Lower lobe of right lung (tissue), 2 donors: ENCODE measurements around the gene TENM3. TPM values are rescaled to one million over a fixed set of nuclear protein-coding genes. Genes with fewer than 3 reads are reported as not detected.

Experiments
- ATAC-seq, 2 donors: fragments of 200-7000 bp; cut with Tn5 transposase; one replicate each; pipeline ENCODE4 v1.9.1; 2020 to 2022; ENCODE audit warnings: mild to moderate bottlenecking in 2 of 2, moderate library complexity in 2 of 2
- DNase-seq: peaks from one replicate; pipeline ENCODE4 v3.0.0-alpha.2; 2020
- H3K27ac ChIP-seq: fragments of 200-600 bp; one replicate; pipeline ENCODE4 v1.8.0; 2022
- H3K27me3 ChIP-seq: fragments of 200-600 bp; one replicate; pipeline ENCODE4 v1.8.0; 2022; ENCODE audit warnings: low read depth
- H3K36me3 ChIP-seq: fragments of 200-600 bp; one replicate; pipeline ENCODE4 v1.8.0; 2022; ENCODE audit warnings: mild to moderate bottlenecking
- H3K4me1 ChIP-seq: fragments of 200-600 bp; one replicate; pipeline ENCODE4 v1.8.0; 2022
- H3K4me3 ChIP-seq: fragments of 200-600 bp; one replicate; pipeline ENCODE4 v1.8.0; 2022; ENCODE audit warnings: mild to moderate bottlenecking
- H3K9me3 ChIP-seq: fragments of 200-600 bp; one replicate; pipeline ENCODE4 v1.8.0; 2022
- CTCF ChIP-seq: fragments of 200-600 bp; IDR thresholded peaks from one replicate; pipeline ENCODE4 v1.8.0; 2022; ENCODE audit warnings: antibody characterized with exemption, mild to moderate bottlenecking
- intact Hi-C: fragments of 100-400 bp; cut with DNase I; formaldehyde crosslinking; loops from one replicate; pipeline ENCODE4 v1.11.0; 2022
- total RNA-seq: library from RNA; stranded (reverse); fragmentation: NEBNext Ultra II Directional; extraction: Animal tissue kit (Norgen Biotek cat#: 25700); gene quantifications from one replicate; pipeline ENCODE4 v1.2.1, GENCODE V29; 2021
- donor health status: DM: no; HTN: yes; CAD: no; lungs with severe emphysema.

The TENM3 gene
- total RNA-seq, 1 donor from 2014 or later, result 1.9 TPM

- Histone ChIP-seq H3K9me3 (no peaks in the 10 kb centered on the region), H3K27me3 (no peaks in the 10 kb centered on the region), H3K4me3 (no peak overlapping the region), H3K27ac (no peak overlapping the region), H3K36me3 (no peaks in the 10 kb centered on the region), H3K4me1 (no peaks in the 10 kb centered on the region)
- DNase-seq (no peak), ATAC-seq (no peak)
- intact Hi-C loops, result no loop called here
- no peak for TF ChIP-seq CTCF
Observed at GRCh38 chr4:182748283-182748682, 505.1 kb downstream of the TENM3 start.

GRCh38 chr4:182748949-182749348 is 505.7 kb downstream of the TENM3 start:
- H3K4me3 ChIP-seq, result no peak overlapping the region
- intact Hi-C loops, result no loop called here
- H3K36me3 ChIP-seq, result no peaks in the 10 kb centered on the region
- TF ChIP-seq CTCF, result no peak
- no peaks in the 10 kb centered on the region for H3K4me1 ChIP-seq
- no peak overlapping the region for H3K27ac ChIP-seq
- H3K27me3 ChIP-seq, result no peaks in the 10 kb centered on the region
- H3K9me3 ChIP-seq, result no peaks in the 10 kb centered on the region
- no peak for ATAC-seq
- no peak for DNase-seq

GRCh38 chr4:182749667-182750167 is 506.5 kb downstream of the TENM3 start:
- H3K9me3 ChIP-seq, result no peaks in the 10 kb centered on the region
- no peaks in the 10 kb centered on the region for H3K36me3 ChIP-seq
- H3K4me1 ChIP-seq, result no peaks in the 10 kb centered on the region
- H3K27me3 ChIP-seq, result no peaks in the 10 kb centered on the region
- intact Hi-C loops, result no loop called here
- no peak for DNase-seq
- H3K4me3 ChIP-seq, result no peak overlapping the region
- TF ChIP-seq CTCF, result no peak
- ATAC-seq, result no peak
- no peak overlapping the region for H3K27ac ChIP-seq

GRCh38 chr4:182752158-182752910 is 509.1 kb downstream of the TENM3 start:
- TF ChIP-seq CTCF, result no peak
- Histone ChIP-seq H3K36me3 (no peaks in the 10 kb centered on the region), H3K9me3 (no peaks in the 10 kb centered on the region), H3K4me1 (no peaks in the 10 kb centered on the region), H3K4me3 (no peak overlapping the region), H3K27ac (no peak overlapping the region), H3K27me3 (no peaks in the 10 kb centered on the region)
- DNase-seq (no peak), ATAC-seq (no peak)
- intact Hi-C loops, result no loop called here

GRCh38 chr4:182754895-182755294 is 511.7 kb downstream of the TENM3 start:
- DNase-seq (no peak), ATAC-seq (no peak)
- H3K4me3 ChIP-seq, result no peak overlapping the region
- intact Hi-C loops, result no loop called here
- no peaks in the 10 kb centered on the region for H3K36me3 ChIP-seq
- H3K4me1 ChIP-seq, result no peaks in the 10 kb centered on the region
- no peak overlapping the region for H3K27ac ChIP-seq
- TF ChIP-seq CTCF, result no peak
- no peaks in the 10 kb centered on the region for H3K27me3 ChIP-seq
- no peaks in the 10 kb centered on the region for H3K9me3 ChIP-seq
